ENCODE measurements around the gene TARM1.
"Not testable (repeated sequence)": the region's sequence is repeated elsewhere in the genome, so short reads cannot be mapped to it uniquely, and the experiment has no call there.

TARM1 gene

DNA sequence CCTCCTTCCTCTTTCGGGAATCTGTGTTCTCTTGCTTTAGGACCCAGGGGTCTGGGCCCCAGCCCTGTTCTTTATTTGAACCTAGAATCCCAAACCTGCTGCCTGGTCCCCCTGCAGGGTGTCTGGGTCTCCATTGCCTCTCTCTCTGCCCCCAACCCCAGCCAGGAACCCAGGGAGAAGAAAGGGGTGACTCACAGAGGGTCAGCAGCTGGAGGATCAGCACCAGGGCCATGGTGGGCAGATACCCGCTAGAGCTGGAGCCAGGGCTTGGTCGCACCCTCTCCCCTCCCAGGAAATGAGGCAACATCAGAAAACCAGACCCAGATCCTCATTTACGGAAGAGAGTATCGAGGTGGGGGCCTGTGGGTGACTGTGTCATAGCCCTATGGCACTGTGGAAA lies 19.4 kb upstream of the TARM1 start, which contains the start of gene OSCAR:
TSS of gene OSCAR (minus strand) at position 243 of the 400 bp plus-strand sequence. CDS start at position 232, 11 bp downstream.
- Histone ChIP-seq H3K4me1 (ENCODE audit: control insufficient read depth, insufficient read depth, low read length) (peaks cover 2% of the 10 kb centered on the region; the same call in 1 of the 2 replicates), H3K36me3 (ENCODE audit: control insufficient read depth in 2 of 2, insufficient read depth in 1 of 2, low read length in 2 of 2) (peaks cover 3 to 15% of the 10 kb centered on the region in 2 experiments; a peak in 2 of 3 replicates), H3K9me3 (ENCODE audit: control insufficient read depth, insufficient read depth, low read depth, low read length) (no peaks in the 10 kb centered on the region), H3K27ac (ENCODE audit: extremely low read depth, low read depth, low read length) (no peak within 1 kb of the TSS), H3K4me3 (ENCODE audit: low read depth, low read length) (no peak within 1 kb of the TSS)
- ChIA-PET CTCF (interaction anchor here (0.6 kb wide), 2 partner anchors 17 to 306 kb away, joined by 3 to 4 read pairs; no protein-coding TSS in a partner anchor), POLR2A (no interaction called here)
- TF ChIP-seq ZNF560 (tag by site-specific recombination; IDR thresholded peaks at IDR 0.05; ENCODE audit: borderline replicate concordance) (no peak), ZBTB20 (tag by site-specific recombination; IDR thresholded peaks at IDR 0.05) (0 out of 2 replicates have a peak, but pooled peaks have one; percentile 25)

DNA sequence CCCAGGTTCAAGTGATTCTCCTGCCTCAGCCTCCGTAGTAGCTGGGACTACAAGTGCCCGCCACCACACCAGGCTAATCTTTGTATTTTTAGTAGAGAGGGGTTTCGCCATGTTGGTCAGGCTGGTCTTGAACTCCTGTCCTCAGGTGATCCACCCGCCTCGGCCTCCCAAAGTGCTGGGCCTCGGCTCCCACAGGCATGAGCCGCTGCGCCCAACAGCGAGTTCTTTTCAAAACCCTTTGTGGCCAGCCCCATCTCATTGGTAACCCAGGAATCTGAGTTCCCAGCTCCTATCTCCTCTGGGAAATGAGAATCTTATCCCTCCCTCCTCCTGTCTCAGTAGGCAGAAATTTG lies 18.7 kb upstream of the TARM1 start:
- H3K9me3 ChIP-seq (ENCODE audit: control insufficient read depth, insufficient read depth, low read depth, low read length); H3K4me3 ChIP-seq (ENCODE audit: low read depth, low read length); H3K4me1 ChIP-seq (ENCODE audit: control insufficient read depth, insufficient read depth, low read length); H3K36me3 ChIP-seq (ENCODE audit: control insufficient read depth in 2 of 2, insufficient read depth in 1 of 2, low read length in 2 of 2); POLR2A ChIA-PET; H3K27ac ChIP-seq (ENCODE audit: extremely low read depth, low read depth, low read length): not testable (repeated sequence)
- CTCF ChIA-PET, result interaction anchor here (0.6 to 0.9 kb wide), 2 partner anchors 68 to 305 kb away, joined by 3 to 4 read pairs; no protein-coding TSS in a partner anchor
- TF ChIP-seq ZBTB20 (tag by site-specific recombination; IDR thresholded peaks at IDR 0.05), result 0 out of 2 replicates have a peak, but pooled peaks have one; percentile 30

DNA sequence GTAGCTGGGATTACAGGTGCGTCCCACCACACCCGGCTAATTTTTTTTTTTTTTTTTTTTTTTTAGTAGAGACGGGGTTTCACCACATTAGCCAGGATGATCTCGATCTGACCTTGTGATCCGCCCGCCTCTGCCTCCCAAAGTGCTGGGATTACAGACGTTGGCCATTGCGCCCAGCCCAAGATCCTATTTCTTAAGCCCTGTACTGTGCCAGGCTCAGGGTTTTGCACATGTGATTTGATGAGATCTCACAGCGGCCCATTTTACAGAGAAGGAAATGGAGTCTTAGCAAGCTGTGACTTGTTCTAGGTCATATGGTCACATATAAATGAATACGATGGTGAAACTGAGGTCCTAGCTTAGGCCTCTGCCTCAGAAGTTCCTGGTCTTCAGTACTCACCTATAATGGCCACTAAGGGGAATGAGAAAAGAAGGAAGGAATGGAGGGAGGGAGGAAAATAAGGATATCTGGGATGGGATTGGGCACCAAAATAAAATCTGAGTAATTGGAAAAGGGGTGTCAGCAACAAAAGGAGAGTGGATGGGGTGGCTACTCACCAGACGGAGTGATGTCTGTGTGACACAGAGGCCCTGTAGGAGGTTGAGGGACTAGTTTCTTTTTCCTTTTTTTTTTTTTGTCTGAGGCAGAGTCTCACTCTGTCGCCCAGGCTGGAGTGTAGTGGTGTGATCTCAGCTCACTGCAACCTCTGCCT lies 18.2 kb upstream of the TARM1 start:
- ChIA-PET POLR2A (interaction anchor here (1.2 kb wide), 1 partner anchor 20 kb away, joined by 3 read pairs; no protein-coding TSS in a partner anchor), CTCF (interaction anchor here (0.9 kb wide), 1 partner anchor 68 kb away, joined by 4 read pairs; no protein-coding TSS in a partner anchor)
- H3K36me3 ChIP-seq (ENCODE audit: control insufficient read depth in 2 of 2, insufficient read depth in 1 of 2, low read length in 2 of 2), result peaks cover 0 to 3% of the 10 kb centered on the region in 2 experiments; a peak in 1 of 3 replicates
- H3K27ac ChIP-seq (ENCODE audit: extremely low read depth, low read depth, low read length), result no peak overlapping the region
- no peaks in the 10 kb centered on the region for H3K9me3 ChIP-seq (ENCODE audit: control insufficient read depth, insufficient read depth, low read depth, low read length)
- no peak overlapping the region for H3K4me3 ChIP-seq (ENCODE audit: low read depth, low read length)
- TF ChIP-seq ZNF596 (tag by site-specific recombination; IDR thresholded peaks at IDR 0.05), result no peak
- peaks cover under 1% of the 10 kb centered on the region; the same call in 1 of the 2 replicates for H3K4me1 ChIP-seq (ENCODE audit: control insufficient read depth, insufficient read depth, low read length)

DNA sequence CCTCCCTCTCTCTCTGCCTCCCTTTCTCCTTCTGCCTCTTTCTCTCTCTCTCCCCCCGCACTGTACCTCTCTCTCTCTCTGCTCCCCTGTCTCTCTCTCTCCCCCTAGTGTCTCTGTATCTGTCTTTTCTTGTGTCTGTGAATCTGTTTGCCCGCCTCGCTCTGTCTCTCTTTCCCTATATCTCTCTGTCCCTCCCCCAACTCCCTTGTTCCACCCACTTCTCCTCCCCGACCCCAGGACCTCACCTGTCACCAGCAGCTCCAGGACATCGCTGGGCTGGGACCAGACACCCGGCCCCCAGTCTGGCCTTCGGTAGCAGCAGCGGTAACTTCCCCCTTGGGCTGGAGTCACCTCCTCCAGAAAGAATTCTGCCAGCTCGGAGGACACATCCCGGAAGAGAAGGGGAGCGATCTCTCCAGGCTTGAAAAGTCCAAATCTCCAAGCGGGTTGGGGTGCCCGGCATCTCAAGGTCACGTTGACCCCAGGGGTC lies 15.5 kb upstream of the TARM1 start:
- POLR2A ChIA-PET, result interaction anchor here (0.6 kb wide), 1 partner anchor 440 kb away, joined by 3 read pairs; no protein-coding TSS in a partner anchor
- Histone ChIP-seq H3K27ac (ENCODE audit: extremely low read depth, low read depth, low read length) (no peak overlapping the region), H3K9me3 (ENCODE audit: control insufficient read depth, insufficient read depth, low read depth, low read length) (no peaks in the 10 kb centered on the region), H3K4me3 (ENCODE audit: low read depth, low read length) (no peak overlapping the region), H3K4me1 (ENCODE audit: control insufficient read depth, insufficient read depth, low read length) (no peaks in the 10 kb centered on the region), H3K36me3 (ENCODE audit: control insufficient read depth in 2 of 2, insufficient read depth in 1 of 2, low read length in 2 of 2) (no peaks in the 10 kb centered on the region)
- CTCF ChIA-PET, result interaction anchor here (1.0 kb wide), 1 partner anchor 73 kb away, joined by 4 read pairs; no protein-coding TSS in a partner anchor
- TF ChIP-seq ZNF596 (tag by site-specific recombination; IDR thresholded peaks at IDR 0.05) (peak; percentile 94), KLF7 (tag by site-specific recombination; IDR thresholded peaks at IDR 0.05; ENCODE audit: borderline replicate concordance) (no peak), HOXA7 (CRISPR knock-in tag; IDR thresholded peaks at IDR 0.05; ENCODE audit: borderline replicate concordance) (no peak), IKZF3 (tag by site-specific recombination; IDR thresholded peaks at IDR 0.05) (no peak), ZNF777 (tag by site-specific recombination; IDR thresholded peaks at IDR 0.05; ENCODE audit: borderline replicate concordance) (no peak), MEIS1 (CRISPR knock-in tag; IDR thresholded peaks at IDR 0.05; ENCODE audit: borderline replicate concordance) (no peak), ZNF654 (tag by site-specific recombination; IDR thresholded peaks at IDR 0.05; ENCODE audit: low read depth) (peak; percentile 20; the same call in 1 of the 2 replicates), ZBTB20 (tag by site-specific recombination; IDR thresholded peaks at IDR 0.05) (0 out of 2 replicates have a peak, but pooled peaks have one; percentile 7), PRDM1 (tag by site-specific recombination; IDR thresholded peaks at IDR 0.05) (peak; percentile 41; the same call in 1 of the 2 replicates), GLI4 (tag by site-specific recombination; IDR thresholded peaks at IDR 0.05) (no peak), SP3 (tag by site-specific recombination; IDR thresholded peaks at IDR 0.05) (peak; percentile 31; the same call in 1 of the 2 replicates)
- TF ChIP-seq, protein P1, sequence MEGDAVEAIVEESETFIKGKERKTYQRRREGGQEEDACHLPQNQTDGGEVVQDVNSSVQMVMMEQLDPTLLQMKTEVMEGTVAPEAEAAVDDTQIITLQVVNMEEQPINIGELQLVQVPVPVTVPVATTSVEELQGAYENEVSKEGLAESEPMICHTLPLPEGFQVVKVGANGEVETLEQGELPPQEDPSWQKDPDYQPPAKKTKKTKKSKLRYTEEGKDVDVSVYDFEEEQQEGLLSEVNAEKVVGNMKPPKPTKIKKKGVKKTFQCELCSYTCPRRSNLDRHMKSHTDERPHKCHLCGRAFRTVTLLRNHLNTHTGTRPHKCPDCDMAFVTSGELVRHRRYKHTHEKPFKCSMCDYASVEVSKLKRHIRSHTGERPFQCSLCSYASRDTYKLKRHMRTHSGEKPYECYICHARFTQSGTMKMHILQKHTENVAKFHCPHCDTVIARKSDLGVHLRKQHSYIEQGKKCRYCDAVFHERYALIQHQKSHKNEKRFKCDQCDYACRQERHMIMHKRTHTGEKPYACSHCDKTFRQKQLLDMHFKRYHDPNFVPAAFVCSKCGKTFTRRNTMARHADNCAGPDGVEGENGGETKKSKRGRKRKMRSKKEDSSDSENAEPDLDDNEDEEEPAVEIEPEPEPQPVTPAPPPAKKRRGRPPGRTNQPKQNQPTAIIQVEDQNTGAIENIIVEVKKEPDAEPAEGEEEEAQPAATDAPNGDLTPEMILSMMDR (tag by site-specific recombination; IDR thresholded peaks at IDR 0.05), result peak; percentile 84
- TF ChIP-seq, protein P2, sequence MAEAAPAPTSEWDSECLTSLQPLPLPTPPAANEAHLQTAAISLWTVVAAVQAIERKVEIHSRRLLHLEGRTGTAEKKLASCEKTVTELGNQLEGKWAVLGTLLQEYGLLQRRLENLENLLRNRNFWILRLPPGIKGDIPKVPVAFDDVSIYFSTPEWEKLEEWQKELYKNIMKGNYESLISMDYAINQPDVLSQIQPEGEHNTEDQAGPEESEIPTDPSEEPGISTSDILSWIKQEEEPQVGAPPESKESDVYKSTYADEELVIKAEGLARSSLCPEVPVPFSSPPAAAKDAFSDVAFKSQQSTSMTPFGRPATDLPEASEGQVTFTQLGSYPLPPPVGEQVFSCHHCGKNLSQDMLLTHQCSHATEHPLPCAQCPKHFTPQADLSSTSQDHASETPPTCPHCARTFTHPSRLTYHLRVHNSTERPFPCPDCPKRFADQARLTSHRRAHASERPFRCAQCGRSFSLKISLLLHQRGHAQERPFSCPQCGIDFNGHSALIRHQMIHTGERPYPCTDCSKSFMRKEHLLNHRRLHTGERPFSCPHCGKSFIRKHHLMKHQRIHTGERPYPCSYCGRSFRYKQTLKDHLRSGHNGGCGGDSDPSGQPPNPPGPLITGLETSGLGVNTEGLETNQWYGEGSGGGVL (tag by site-specific recombination; IDR thresholded peaks at IDR 0.05), result peak; percentile 42

All from HEK293 (cell line).